Panc1 (cell line): ENCODE data around the gene DPP7. TPM values are rescaled to one million over a fixed set of nuclear protein-coding genes. Genes with fewer than 3 reads are reported as not detected.

Experiments
- ATAC-seq: fragments of 200-7000 bp; cut with Tn5 transposase; 2 replicates; pipeline ENCODE4 v1.9.1; 2020; ENCODE audit warnings: mild to moderate bottlenecking, moderate library complexity
- BruUV-seq: library from RNA; stranded (reverse); fragments of 400-500 nt; replicated peaks from 2 replicates; lab custom pipeline; 2021; lab: Mats Ljungman, UMichigan
- CTCF ChIA-PET: fragments of 300-600 bp; sonication (Branson Sonifier 250); formaldehyde crosslinking; loops from one replicate; lab custom pipeline; 2022; ENCODE audit warnings: antibody characterized with exemption; lab: Charles Lee
- POLR2A ChIA-PET: fragments of 300-600 bp; sonication (Branson Sonifier 250); formaldehyde crosslinking; loops from one replicate; lab custom pipeline; 2022; ENCODE audit warnings: antibody characterized with exemption; lab: Charles Lee
- DNase-seq: peaks from one replicate; pipeline ENCODE4 v3.0.0-alpha.2; 2010; ENCODE audit warnings: low read depth, low spot score
- H3K27ac ChIP-seq: 2 replicates; pipeline ENCODE4 v1.5.1; 2011; ENCODE audit warnings: mild to moderate bottlenecking, low read length, inconsistent platforms
- H3K27me3 ChIP-seq: fragments of 200-500 bp; sonication (Bioruptor generic); 2 replicates; pipeline ENCODE4 v1.6.0; 2014; ENCODE audit warnings: low read length, inconsistent platforms; ENCODE audit not compliant: control insufficient read depth, insufficient read depth
- H3K36me3 ChIP-seq: fragments of 200-500 bp; sonication (Bioruptor generic); 2 replicates; pipeline ENCODE4 v1.5.1; 2014; ENCODE audit warnings: inconsistent platforms, mild to moderate bottlenecking, low read length, moderate library complexity; ENCODE audit not compliant: control insufficient read depth, insufficient read depth
- H3K4me1 ChIP-seq: 2 replicates; pipeline ENCODE4 v1.5.1; 2011; ENCODE audit warnings: inconsistent platforms, mild to moderate bottlenecking, low read length, moderate library complexity; ENCODE audit not compliant: control insufficient read depth, insufficient read depth
- H3K4me3 ChIP-seq, 2 experiments: 2 replicates each; pipeline ENCODE4 v1.5.1; 2011 to 2012; ENCODE audit warnings: low read depth in 2 of 2, low read length in 2 of 2, mild to moderate bottlenecking in 2 of 2, inconsistent platforms in 1 of 2, moderate library complexity in 1 of 2
- H3K9me3 ChIP-seq: fragments of 200-500 bp; sonication (Bioruptor generic); 2 replicates; pipeline ENCODE4 v1.5.1; 2014; ENCODE audit warnings: low read depth, mild to moderate bottlenecking, inconsistent platforms, low read length, moderate library complexity; ENCODE audit not compliant: control insufficient read depth, insufficient read depth
- POLR2AphosphoS5 ChIP-seq: IDR thresholded peaks from 2 replicates; pipeline ENCODE4 v1.6.1; 2012; ENCODE audit warnings: mild to moderate bottlenecking, low read depth, low read length, moderate library complexity
- SIN3A ChIP-seq: IDR thresholded peaks from 2 replicates; pipeline ENCODE4 v1.6.1; 2012; ENCODE audit warnings: low read depth, mild to moderate bottlenecking, low read length, moderate library complexity, borderline replicate concordance; ENCODE audit not compliant: insufficient read depth
- TCF7L2 ChIP-seq: IDR thresholded peaks from 2 replicates; pipeline ENCODE4 v1.6.1; 2011; ENCODE audit warnings: mild to moderate bottlenecking, low read depth, low read length, inconsistent platforms
- in situ Hi-C: cut with HindIII; loops from 2 replicates; pipeline ENCODE4 v1.10.0; 2016; ENCODE audit warnings: low sequenced_read_pairs, low pct_unique_long_range_greater_than_20kb
- intact Hi-C: fragments of 100-400 bp; cut with micrococcal nuclease; formaldehyde crosslinking; loops from one replicate; pipeline ENCODE4 v1.10.0; 2022; ENCODE audit not compliant: unreplicated experiment
- total RNA-seq: library from RNA; stranded (reverse); gene quantifications from one replicate; pipeline ENCODE4 v1.2.1, GENCODE V29; 2021; ENCODE audit not compliant: unreplicated experiment
- TF ChIP-seq, protein P1 (sequence below): fragments of 450-650 bp; IDR thresholded peaks from 2 replicates; pipeline ENCODE4 v1.5.1; 2017; ENCODE audit warnings: mild to moderate bottlenecking
- TF ChIP-seq, protein P2 (sequence below), 2 experiments: IDR thresholded peaks; 2 replicates each; pipeline ENCODE4 v1.6.1; 2011 to 2012; ENCODE audit warnings: low read depth in 2 of 2, control low read depth in 1 of 2, low read length in 1 of 2, mild to moderate bottlenecking in 1 of 2, moderate library complexity in 1 of 2; ENCODE audit not compliant: insufficient read depth in 1 of 2

DPP7 gene
- total RNA-seq, 1 experiment from 2014 or later = 236 TPM

DNA sequence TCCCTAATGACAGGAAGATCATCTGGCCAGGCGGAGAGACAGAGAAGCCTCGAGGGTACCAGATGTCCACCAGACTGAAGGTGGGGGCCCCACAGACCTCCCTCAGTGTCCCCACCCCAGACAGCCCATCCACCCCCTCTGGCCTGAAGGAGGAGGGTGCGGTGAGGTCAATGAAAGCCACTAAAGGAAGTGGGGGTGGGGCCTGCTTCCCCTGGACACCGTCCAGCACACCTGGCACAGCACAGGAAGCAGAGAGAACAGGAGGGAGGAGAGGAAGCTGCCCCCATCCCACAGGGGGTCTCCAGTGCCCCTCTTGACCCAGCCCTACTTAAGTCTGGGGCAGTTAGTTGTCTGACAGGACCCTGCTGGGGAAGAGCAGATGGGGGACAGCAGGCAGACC lies 44.1 kb upstream of the DPP7 start:
- ChIA-PET CTCF (no interaction called here), POLR2A (no interaction called here)
- H3K36me3 ChIP-seq = no peaks in the 10 kb centered on the region
- H3K27ac ChIP-seq = no peak overlapping the region
- H3K27me3 ChIP-seq = no peaks in the 10 kb centered on the region
- peaks cover 4% of the 10 kb centered on the region; the same call in 1 of the 2 replicates for H3K4me1 ChIP-seq
- no peaks in the 10 kb centered on the region for H3K9me3 ChIP-seq
- ATAC-seq (no peak), DNase-seq (no peak)
- intact Hi-C loops = no loop called here
- BruUV-seq = no TSS peak
- TF ChIP-seq, protein P1, sequence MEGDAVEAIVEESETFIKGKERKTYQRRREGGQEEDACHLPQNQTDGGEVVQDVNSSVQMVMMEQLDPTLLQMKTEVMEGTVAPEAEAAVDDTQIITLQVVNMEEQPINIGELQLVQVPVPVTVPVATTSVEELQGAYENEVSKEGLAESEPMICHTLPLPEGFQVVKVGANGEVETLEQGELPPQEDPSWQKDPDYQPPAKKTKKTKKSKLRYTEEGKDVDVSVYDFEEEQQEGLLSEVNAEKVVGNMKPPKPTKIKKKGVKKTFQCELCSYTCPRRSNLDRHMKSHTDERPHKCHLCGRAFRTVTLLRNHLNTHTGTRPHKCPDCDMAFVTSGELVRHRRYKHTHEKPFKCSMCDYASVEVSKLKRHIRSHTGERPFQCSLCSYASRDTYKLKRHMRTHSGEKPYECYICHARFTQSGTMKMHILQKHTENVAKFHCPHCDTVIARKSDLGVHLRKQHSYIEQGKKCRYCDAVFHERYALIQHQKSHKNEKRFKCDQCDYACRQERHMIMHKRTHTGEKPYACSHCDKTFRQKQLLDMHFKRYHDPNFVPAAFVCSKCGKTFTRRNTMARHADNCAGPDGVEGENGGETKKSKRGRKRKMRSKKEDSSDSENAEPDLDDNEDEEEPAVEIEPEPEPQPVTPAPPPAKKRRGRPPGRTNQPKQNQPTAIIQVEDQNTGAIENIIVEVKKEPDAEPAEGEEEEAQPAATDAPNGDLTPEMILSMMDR = no peak
- no peak for TF ChIP-seq POLR2AphosphoS5
- no peak for TF ChIP-seq SIN3A
- no peak for TF ChIP-seq TCF7L2
- TF ChIP-seq, protein P2, sequence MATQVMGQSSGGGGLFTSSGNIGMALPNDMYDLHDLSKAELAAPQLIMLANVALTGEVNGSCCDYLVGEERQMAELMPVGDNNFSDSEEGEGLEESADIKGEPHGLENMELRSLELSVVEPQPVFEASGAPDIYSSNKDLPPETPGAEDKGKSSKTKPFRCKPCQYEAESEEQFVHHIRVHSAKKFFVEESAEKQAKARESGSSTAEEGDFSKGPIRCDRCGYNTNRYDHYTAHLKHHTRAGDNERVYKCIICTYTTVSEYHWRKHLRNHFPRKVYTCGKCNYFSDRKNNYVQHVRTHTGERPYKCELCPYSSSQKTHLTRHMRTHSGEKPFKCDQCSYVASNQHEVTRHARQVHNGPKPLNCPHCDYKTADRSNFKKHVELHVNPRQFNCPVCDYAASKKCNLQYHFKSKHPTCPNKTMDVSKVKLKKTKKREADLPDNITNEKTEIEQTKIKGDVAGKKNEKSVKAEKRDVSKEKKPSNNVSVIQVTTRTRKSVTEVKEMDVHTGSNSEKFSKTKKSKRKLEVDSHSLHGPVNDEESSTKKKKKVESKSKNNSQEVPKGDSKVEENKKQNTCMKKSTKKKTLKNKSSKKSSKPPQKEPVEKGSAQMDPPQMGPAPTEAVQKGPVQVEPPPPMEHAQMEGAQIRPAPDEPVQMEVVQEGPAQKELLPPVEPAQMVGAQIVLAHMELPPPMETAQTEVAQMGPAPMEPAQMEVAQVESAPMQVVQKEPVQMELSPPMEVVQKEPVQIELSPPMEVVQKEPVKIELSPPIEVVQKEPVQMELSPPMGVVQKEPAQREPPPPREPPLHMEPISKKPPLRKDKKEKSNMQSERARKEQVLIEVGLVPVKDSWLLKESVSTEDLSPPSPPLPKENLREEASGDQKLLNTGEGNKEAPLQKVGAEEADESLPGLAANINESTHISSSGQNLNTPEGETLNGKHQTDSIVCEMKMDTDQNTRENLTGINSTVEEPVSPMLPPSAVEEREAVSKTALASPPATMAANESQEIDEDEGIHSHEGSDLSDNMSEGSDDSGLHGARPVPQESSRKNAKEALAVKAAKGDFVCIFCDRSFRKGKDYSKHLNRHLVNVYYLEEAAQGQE (IDR thresholded peaks at IDR 0.05; ENCODE audit: insufficient read depth in 1 of 2, low read depth in 2 of 2, low read length in 1 of 2) = no peak
- H3K4me3 ChIP-seq = no peak overlapping the region
- in situ Hi-C loops = no loop called here

DNA sequence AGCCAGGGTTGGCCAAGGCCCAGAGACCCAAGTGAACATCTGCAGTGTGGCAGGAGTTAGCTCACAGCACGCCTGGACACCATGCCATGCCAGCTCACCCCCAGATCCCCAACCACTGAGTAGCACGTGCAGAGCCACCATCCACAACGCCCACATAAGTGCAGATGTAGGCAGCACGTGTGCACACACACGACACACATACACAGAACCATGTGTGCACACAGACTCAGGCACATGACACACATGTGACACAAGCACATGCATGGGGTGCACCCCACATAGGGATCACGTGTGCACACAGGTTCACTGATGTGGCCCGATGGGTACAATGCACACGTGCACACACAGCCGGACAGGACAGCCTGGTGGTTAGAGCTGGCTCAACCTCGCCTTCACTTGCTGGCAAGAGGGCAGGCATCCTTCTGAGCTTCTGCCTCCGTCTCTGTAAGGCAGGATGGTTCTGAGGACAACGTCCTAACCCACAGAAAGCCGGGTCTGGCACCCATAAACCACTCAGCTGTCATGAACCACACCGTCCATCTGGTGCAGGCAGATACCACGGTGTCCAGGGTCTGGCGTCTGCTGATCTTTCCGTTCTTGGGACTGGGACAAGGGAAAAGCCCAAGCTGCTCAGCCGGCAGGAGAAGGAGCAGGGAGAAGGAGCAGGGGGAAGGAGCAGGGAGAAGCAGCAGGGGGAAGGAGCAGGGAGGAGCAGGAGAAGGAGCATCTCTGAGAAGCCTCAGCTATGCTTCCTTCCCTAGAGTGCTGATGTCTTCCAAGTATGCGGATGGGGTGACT lies 43.3 kb upstream of the DPP7 start:
- H3K4me3 ChIP-seq = no peak overlapping the region
- BruUV-seq = no TSS peak
- intact Hi-C loops (no loop called here), in situ Hi-C loops (no loop called here)
- ATAC-seq (no peak), DNase-seq (no peak)
- ChIA-PET CTCF (interaction anchor here (0.7 kb wide), 1 partner anchor 17 kb away, joined by 4 read pairs; no protein-coding TSS in a partner anchor), POLR2A (interaction anchor here (0.7 kb wide), 1 partner anchor 25 kb away, joined by 5 read pairs; no protein-coding TSS in a partner anchor)
- H3K9me3 ChIP-seq = no peaks in the 10 kb centered on the region
- no peaks in the 10 kb centered on the region for H3K27me3 ChIP-seq
- peaks cover 4% of the 10 kb centered on the region; the same call in 1 of the 2 replicates for H3K4me1 ChIP-seq
- H3K27ac ChIP-seq = no peak overlapping the region
- TF ChIP-seq, protein P1 = no peak
- TF ChIP-seq, protein P2 (IDR thresholded peaks at IDR 0.05; ENCODE audit: insufficient read depth in 1 of 2, low read depth in 2 of 2, low read length in 1 of 2) = no peak
- TF ChIP-seq POLR2AphosphoS5 = no peak
- no peak for TF ChIP-seq TCF7L2
- TF ChIP-seq SIN3A = no peak
- H3K36me3 ChIP-seq = no peaks in the 10 kb centered on the region
